Hematopoietic multipotent progenitor cell treated with erythropoietin and hydrocortisone succinate and interleukin-3 and kit ligand, for 15 days (in vitro differentiated cells): ENCODE results near the gene FGR.
"Not testable (repeated sequence)": the region's sequence is repeated elsewhere in the genome, so short reads cannot be mapped to it uniquely, and the experiment has no call there.

ENCODE experiments used
- DNase-seq: peaks from one replicate; pipeline ENCODE4 v3.0.0-alpha.2; 2015; ENCODE audit warnings: low spot score

FGR gene

DNA sequence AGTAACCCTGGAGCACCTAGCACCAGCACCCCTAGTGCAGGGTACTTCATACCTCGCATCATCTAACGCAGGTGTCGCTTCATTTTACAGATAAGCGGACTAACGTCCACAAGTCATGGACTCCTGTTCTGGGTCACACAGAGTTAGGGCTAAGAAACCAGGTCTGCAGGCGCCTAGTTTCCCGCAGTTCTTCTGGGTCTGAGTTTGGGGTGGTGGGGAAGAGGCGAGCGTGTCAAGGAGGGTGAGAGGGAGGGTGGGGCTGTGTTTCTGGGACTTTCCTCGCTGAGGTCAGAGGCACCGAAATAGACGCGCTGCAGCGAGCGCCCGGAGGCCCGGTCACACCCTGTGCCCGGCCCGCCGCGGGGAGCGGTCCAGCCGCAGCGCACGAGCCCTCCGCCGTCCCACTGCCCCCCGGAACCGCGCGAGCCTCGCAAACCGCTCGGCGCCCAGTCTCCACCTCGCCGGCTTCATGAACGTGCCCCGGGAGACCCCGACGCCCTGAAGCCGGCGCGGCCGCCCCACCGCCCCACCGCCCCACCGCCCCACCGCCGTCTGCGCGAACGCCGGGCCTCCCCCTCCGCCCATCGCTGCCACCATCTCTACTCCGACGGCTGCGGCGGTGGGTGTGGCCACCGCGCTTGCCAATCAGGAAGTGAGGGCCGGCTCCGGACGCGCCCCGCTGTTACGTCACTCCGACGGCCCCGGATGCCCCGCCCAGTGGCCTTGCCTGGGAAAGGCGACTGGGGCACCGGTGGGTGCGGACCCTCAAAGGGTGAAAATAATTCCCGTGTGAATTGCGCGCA is 24.7 kb upstream of the FGR start:
- peak; percentile 90 for DNase-seq

DNA sequence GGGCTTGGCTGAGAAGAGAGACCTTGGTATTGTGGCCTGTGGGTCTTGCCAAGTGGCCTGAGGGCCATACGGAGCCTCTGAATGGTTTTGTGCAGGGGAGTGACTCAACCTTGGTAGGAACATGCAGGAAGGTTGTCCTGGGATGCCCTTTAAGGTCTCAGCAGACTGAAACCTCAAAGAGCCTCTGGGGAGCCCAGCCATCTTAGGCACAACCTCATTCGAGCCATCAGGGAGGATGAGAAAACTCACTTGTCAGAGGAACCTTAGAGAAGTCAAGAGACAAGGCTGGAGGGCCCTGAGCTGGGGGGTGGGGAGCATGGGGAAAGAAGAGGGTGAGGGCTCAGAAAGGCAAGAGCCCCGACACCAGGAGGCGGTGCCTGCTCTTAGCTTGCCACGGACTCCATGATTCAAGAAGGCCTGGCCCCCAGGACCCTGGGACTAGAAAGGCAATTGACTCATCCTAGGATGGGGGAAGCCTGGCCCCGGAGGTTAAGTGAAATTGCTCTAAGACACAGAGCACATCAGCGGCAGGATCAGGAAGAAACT is 24.0 kb upstream of the FGR start:
- no peak for DNase-seq

DNA sequence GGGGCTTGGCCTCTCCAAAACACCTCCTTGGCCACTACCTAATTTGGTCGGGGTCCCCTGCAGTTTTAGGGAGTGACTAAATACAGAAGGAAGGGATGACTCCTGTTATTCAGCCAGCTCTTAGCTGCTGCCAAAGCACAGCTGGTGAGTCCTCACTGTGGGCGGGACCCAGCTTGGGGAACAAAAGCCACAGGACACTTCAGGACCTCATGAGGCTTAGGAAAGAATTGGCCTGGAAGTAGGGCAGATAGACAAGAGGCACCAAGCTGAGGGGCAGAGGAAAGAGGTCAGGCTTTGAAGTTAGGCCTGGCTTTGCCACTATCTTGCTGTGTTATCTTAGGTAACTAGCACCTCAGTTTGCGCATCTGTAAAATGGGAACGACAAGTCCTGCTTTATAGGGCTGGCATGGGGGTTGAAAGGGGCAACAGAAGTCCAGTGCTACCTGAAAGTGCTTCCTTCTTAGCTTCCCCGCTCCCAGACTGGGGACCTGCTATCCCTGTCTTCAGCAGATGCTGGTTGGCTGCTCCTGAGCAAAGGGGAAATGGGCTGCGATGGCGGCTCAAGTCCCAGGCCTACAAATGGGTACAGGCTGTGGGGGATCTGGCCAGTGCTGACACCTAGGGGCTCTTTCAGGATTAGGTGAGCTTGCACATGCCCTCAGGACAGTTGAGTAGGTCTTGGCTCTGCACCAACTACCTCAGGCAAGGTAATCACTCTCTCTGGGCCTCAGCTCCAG is 21.3 kb upstream of the FGR start:
- no peak for DNase-seq

GRCh38 chr1:27655151-27655937 is 20.4 kb upstream of the FGR start:
- no peak for DNase-seq

DNA sequence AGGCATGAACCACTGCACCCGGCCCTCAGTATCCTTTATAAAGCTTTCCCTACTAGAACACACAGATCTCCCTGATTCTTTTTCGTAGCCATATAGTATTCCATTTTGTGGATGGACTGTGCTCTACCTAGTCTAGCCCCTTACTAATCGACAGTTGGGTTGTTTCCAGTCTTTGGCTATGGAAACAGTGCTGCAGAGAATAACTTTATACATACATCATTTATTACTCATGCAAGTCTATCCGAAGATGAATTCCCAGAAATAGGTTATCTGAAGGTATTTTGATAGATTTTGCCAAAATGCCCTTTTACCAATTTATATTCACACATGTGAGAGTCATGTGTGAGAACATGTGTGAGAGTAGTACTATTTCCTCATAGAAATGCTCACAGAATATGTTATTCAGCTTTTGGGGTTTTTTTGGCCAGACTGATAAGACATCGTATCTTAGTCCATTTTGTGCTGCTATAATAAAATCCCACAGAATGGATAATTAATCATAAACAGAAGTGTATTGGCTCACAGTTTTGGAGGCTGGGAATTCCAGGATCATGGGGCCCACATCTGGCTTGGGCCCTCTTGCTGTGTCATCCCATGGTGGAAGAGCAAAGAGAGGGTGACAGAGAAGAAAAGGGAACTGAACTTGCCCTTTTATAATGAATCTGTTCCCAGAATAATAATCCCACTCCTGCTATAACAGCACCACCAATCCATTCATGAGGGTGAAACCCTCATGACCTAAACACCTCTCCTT is 17.3 kb upstream of the FGR start:
- DNase-seq = no peak

DNA sequence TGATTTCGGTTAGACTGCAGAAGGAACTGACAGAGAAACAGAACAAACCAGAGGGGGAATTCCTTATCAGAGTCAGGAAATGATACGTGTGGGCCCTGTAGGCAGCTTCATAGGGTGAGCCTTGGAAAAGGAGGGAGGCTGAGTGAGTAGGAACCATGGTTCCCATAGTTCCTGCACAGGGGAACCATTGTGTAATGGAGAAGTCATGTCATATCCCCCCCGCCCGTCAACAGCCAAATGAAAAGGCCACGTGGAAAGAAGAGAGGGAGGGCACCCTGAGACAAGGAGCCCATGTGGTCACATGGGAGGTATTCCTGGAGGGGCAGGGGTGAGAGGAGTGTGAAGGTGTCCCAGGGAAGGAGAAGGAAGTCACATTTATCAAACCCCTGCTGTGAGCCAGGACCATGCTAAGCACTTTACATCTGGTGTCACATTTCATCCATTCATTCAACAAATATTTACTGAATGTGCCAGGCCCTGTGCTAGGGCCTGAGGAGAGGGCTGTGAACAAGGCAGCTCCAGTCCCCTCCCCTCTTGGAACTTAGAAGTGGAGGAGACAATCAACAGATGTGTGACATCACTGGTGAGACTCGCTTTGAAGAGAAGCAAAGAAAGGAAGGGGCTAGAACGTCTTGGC is 15.7 kb upstream of the FGR start:
- DNase-seq = no peak

- DNase-seq = no peak
These were observed 15.2 kb upstream of the FGR start for GRCh38 chr1:27650171-27650538.

DNA sequence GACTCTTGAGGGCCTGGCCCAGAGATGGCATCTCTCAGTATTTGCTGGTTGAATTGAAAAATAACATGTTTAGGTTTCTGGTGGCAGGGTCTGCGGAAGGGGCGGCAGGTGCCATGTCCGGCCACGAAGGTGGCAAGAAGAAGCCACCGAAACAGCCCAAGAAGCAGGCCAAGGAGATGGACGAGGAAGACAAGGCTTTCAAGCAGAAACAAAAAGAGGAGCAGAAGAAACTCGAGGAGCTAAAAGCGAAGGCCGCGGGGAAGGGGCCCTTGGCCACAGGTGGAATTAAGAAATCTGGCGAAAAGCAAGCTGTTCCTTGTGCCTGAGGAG is 14.3 kb upstream of the FGR start:
- DNase-seq = no peak

GRCh38 chr1:27648602-27649305 is 13.8 kb upstream of the FGR start:
- no peak for DNase-seq

DNA sequence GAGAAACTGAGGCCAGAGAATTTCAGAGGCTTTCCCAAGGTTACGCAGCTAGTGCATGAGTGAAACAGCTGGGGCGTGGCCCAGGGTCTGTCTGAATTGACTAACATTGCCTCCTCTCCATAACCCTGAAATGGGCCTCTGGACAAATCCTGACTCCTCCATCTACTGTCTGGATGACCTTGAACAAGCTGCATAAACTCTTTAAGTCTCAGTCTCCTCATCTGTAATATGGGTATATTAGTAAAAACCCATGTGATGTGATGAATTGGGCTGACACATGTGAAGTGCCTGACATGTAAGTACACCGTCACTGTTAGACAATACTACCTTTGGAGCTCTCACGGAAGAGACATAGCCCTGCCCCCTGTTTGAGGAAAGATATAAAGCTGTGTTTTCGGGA is 12.3 kb upstream of the FGR start:
- no peak for DNase-seq

DNA sequence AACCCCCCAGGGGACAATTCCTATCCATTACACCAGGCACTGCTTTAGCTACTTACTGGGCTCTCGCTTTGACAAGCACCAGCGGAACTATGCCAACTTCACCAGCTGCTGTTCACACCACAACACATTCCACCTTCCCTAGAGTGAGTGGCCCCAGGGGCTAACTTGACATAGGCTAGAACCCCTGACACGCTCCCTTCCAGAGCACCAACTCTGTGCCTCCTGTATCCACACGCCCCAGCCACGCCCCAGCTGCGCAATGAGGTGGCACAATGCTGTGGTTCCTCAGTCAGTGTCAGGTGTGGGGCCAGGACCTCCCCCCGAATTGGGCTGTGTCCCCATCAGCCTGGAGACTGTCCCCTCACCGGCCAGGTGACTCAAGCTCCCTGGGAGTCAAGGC is 11.7 kb upstream of the FGR start:
- no peak for DNase-seq

GRCh38 chr1:27645071-27645415 is 10.1 kb upstream of the FGR start:
- no peak for DNase-seq

- no peak for DNase-seq
These were observed 9.5 kb upstream of the FGR start for GRCh38 chr1:27644369-27645070.

DNA sequence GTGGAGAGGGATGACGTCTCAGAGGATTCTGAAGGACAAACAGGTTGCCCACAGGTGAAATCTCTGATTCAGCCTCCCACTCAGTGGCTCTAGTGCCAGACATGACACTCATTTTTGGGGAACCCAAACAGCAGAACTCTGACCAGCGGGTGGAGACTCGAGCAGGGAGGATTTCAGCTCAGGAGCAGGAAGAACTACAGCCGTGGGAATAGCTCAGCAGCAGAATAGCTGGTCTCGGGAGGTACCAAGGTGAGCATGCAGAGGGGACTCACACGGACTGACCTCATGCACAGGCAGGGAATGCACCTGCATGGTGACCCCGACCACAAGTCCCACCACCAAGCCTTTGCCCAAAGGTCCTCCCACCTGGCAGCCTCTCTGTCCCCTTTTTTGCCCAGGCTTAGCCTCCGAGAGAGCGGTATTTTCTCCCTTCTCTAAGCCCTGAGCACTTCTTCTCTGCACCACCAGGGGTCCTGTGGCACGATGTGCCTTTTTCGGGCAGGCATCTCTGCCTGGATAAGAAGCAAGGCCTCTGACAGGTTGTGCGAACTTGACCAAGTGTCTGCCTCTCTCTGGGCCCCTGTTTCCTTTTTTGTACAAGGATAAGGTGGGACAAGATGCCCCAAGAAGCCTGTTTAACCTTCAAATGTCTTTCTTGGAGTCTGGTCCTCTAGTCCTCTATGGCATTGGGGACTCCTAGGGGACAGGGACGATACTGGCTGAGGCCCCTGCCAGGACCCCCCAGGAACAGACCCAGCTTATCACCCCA is 8.8 kb upstream of the FGR start:
- peak; percentile 53 for DNase-seq

DNA sequence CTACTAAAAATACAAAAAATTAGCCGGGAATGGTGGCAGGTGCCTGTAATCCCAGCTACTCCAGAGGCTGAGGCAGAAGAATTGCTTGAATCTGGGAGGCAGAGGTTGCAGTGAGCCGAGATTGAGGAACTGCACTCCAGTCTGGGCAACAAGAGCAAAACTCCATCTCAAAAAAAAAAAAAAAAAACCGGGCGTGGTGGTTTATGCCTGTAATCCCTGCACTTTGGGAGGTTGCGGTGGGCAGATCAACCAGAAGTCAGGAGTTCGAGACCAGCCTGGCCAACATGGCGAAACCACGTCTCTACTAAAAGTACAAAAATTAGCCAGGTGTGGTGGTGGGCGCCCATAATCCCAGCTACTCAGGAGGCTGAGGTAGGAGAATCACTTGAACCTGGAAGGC is 5.5 kb upstream of the FGR start:
- not testable (repeated sequence) for DNase-seq

- DNase-seq = no peak
These were observed 3.8 kb upstream of the FGR start for GRCh38 chr1:27638805-27639204.

GRCh38 chr1:27638047-27638734 is 3.2 kb upstream of the FGR start:
- no peak for DNase-seq

DNA sequence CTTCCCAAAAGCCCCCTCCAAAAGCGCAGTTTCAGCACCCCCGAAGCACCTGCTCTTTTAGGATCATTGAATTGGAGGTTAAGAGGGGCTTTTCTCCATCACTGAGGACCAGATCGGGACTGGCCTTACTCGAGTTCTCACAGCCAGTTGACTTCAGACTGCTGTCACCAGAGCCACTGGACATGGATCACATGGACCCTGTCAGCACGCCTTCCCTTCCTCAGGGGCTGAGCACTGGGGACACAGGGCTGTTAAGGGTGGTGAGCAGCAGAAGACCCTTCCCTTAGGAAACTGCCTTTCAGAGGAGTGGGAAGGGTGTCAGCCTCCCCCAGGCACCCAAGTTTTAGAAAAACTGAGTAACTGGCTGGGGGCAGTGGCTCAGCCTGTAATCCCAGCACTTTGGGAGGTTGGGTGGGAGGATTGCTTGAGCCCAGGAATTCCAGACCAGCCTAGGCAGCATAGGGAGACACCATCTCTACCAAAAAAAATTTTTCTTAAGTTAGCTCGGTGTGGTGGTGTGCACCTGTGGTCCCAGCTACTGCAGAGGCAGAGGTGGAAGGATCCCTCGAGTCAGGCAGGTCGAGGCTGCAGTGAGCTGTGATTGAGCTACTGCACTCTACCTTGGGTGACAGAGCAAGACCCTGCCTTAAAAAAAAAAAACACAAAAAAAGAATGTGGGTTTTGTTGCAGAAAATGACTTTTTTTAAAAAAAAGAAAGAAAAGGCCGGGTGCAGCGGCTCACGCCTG is 584 bp upstream of the FGR start:
- DNase-seq = no peak
